WTC11 (cell line): Measurements from ENCODE around the gene ZNF253. TPM values are rescaled to one million over a fixed set of nuclear protein-coding genes. Genes with fewer than 3 reads are reported as not detected.
"Not testable (repeated sequence)": the region's sequence is repeated elsewhere in the genome, so short reads cannot be mapped to it uniquely, and the experiment has no call there.

Experiments
- ATAC-seq: fragments of 200-7000 bp; cut with Tn5 transposase; 2 replicates; pipeline ENCODE4 v1.10.0; 2021; ENCODE audit warnings: mild to moderate bottlenecking, moderate library complexity
- CTCF ChIA-PET: fragments of 300-600 bp; sonication (Branson Sonifier 250); formaldehyde crosslinking; loops from one replicate; lab custom pipeline; 2021; ENCODE audit warnings: antibody characterized with exemption; lab: Charles Lee
- POLR2A ChIA-PET: fragments of 350-600 bp; sonication (Branson Sonifier 250); formaldehyde crosslinking; loops from one replicate; lab custom pipeline; 2021; ENCODE audit warnings: antibody characterized with exemption; lab: Charles Lee
- DNase-seq: peaks from one replicate; pipeline ENCODE4 v3.0.0; 2021; ENCODE audit warnings: low spot score
- H3K27ac Mint-ChIP-seq: 2 replicates; pipeline ENCODE4 v1.8.0; 2021; ENCODE audit warnings: mixed read lengths
- H3K27me3 Mint-ChIP-seq: 2 replicates; pipeline ENCODE4 v1.8.0; 2021; ENCODE audit warnings: low read depth, mild to moderate bottlenecking, moderate library complexity, mixed read lengths
- H3K36me3 Mint-ChIP-seq: 2 replicates; pipeline ENCODE4 v1.8.0; 2021; ENCODE audit warnings: mixed read lengths
- H3K4me1 Mint-ChIP-seq: 2 replicates; pipeline ENCODE4 v1.8.0; 2022; ENCODE audit warnings: mixed read lengths
- H3K4me3 Mint-ChIP-seq: 2 replicates; pipeline ENCODE4 v1.8.0; 2021; ENCODE audit warnings: mild to moderate bottlenecking, moderate library complexity, mixed read lengths
- H3K9me3 Mint-ChIP-seq: 2 replicates; pipeline ENCODE4 v1.8.0; 2021; ENCODE audit warnings: mixed read lengths
- ARID4B ChIP-seq: sonication (generic); formaldehyde crosslinking; IDR thresholded peaks from 2 replicates; pipeline ENCODE4 v1.8.0; 2023; ENCODE audit warnings: missing genetic modification reagents, mild to moderate bottlenecking, borderline replicate concordance
- ATF6 ChIP-seq: sonication (generic); formaldehyde crosslinking; IDR thresholded peaks from 2 replicates; pipeline ENCODE4 v1.8.1; 2023; ENCODE audit warnings: mild to moderate bottlenecking, missing genetic modification reagents
- CREM ChIP-seq: sonication (generic); formaldehyde crosslinking; IDR thresholded peaks from 2 replicates; pipeline ENCODE4 v1.8.1; 2022; ENCODE audit warnings: mild to moderate bottlenecking, missing genetic modification reagents, moderate library complexity
- CTCF ChIP-seq: fragments of 200-600 bp; IDR thresholded peaks from 2 replicates; pipeline ENCODE4 v1.8.0; 2022; ENCODE audit warnings: antibody characterized with exemption
- ELF4 ChIP-seq: sonication (generic); formaldehyde crosslinking; IDR thresholded peaks from 2 replicates; pipeline ENCODE4 v1.8.1; 2022; ENCODE audit warnings: low read depth, mild to moderate bottlenecking, moderate library complexity, missing genetic modification reagents
- ETV6 ChIP-seq: sonication (generic); formaldehyde crosslinking; IDR thresholded peaks from 2 replicates; pipeline ENCODE4 v1.8.1; 2022; ENCODE audit warnings: mild to moderate bottlenecking, missing genetic modification reagents
- FOXP1 ChIP-seq: sonication (generic); formaldehyde crosslinking; IDR thresholded peaks from 2 replicates; pipeline ENCODE4 v1.8.0; 2022; ENCODE audit warnings: missing genetic modification reagents, mild to moderate bottlenecking, moderate library complexity, borderline replicate concordance
- IRF1 ChIP-seq: sonication (generic); formaldehyde crosslinking; IDR thresholded peaks from 2 replicates; pipeline ENCODE4 v1.8.0; 2023; ENCODE audit warnings: missing genetic modification reagents
- IRF2 ChIP-seq: sonication (generic); formaldehyde crosslinking; IDR thresholded peaks from 2 replicates; pipeline ENCODE4 v1.8.0; 2022; ENCODE audit warnings: low read depth, missing genetic modification reagents, borderline replicate concordance
- MLX ChIP-seq: sonication (generic); formaldehyde crosslinking; IDR thresholded peaks from 2 replicates; pipeline ENCODE4 v1.8.1; 2023; ENCODE audit warnings: mild to moderate bottlenecking, missing genetic modification reagents, moderate library complexity
- MYBL2 ChIP-seq: sonication (generic); formaldehyde crosslinking; IDR thresholded peaks from 2 replicates; pipeline ENCODE4 v1.8.1; 2023; ENCODE audit warnings: mild to moderate bottlenecking, moderate library complexity, missing genetic modification reagents
- NFE2L1 ChIP-seq: sonication (generic); formaldehyde crosslinking; IDR thresholded peaks from 2 replicates; pipeline ENCODE4 v1.8.1; 2023; ENCODE audit warnings: missing genetic modification reagents
- OVOL2 ChIP-seq: fragments of 250-450 bp; sonication (Bioruptor Pico); IDR thresholded peaks from 2 replicates; pipeline ENCODE4 v1.9.0; 2021; ENCODE audit warnings: mild to moderate bottlenecking, borderline replicate concordance
- TEAD1 ChIP-seq: sonication (generic); formaldehyde crosslinking; IDR thresholded peaks from 2 replicates; pipeline ENCODE4 v1.8.0; 2022; ENCODE audit warnings: mild to moderate bottlenecking, missing genetic modification reagents
- ZBTB43 ChIP-seq: sonication (generic); formaldehyde crosslinking; IDR thresholded peaks from 2 replicates; pipeline ENCODE4 v1.8.1; 2023; ENCODE audit warnings: mild to moderate bottlenecking, missing genetic modification reagents
- ZMAT4 ChIP-seq: fragments of 250-450 bp; sonication (Bioruptor Pico); IDR thresholded peaks from 2 replicates; pipeline ENCODE4 v1.9.0; 2021; ENCODE audit warnings: mild to moderate bottlenecking
- ZNF263 ChIP-seq: sonication (generic); formaldehyde crosslinking; IDR thresholded peaks from 2 replicates; pipeline ENCODE4 v1.8.1; 2022; ENCODE audit warnings: low read depth, mild to moderate bottlenecking, moderate library complexity, missing genetic modification reagents
- ZNF423 ChIP-seq: fragments of 250-450 bp; sonication (Bioruptor Pico); IDR thresholded peaks from 2 replicates; pipeline ENCODE4 v2.1.2; 2022; ENCODE audit warnings: mild to moderate bottlenecking, moderate library complexity
- total RNA-seq: library from RNA; stranded (reverse); gene quantifications from 3 replicates; pipeline ENCODE4 v1.2.3, GENCODE V29; 2021

ZNF253 gene
- total RNA-seq, 1 experiment from 2014 or later = 43.6 TPM

- H3K4me1 Mint-ChIP-seq = no peaks in the 10 kb centered on the region
- ATAC-seq (no peak), DNase-seq (no peak)
- POLR2A ChIA-PET = no interaction called here
- no peak overlapping the region for H3K27ac Mint-ChIP-seq
- H3K9me3 Mint-ChIP-seq = no peaks in the 10 kb centered on the region
- H3K27me3 Mint-ChIP-seq = no peaks in the 10 kb centered on the region
- CTCF ChIA-PET = interaction anchor here (0.7 kb wide), 1 partner anchor 158 kb away, joined by 3 read pairs; no protein-coding TSS in a partner anchor
- peaks cover 5% of the 10 kb centered on the region; the same call in 1 of the 2 replicates for H3K36me3 Mint-ChIP-seq
- no peak for TF ChIP-seq MYBL2
- TF ChIP-seq ZMAT4 (CRISPR knock-in tag) = no peak
- no peak for TF ChIP-seq CTCF
- no peak for TF ChIP-seq ATF6 (CRISPR knock-in tag)
- TF ChIP-seq IRF1 (CRISPR knock-in tag) = no peak
- no peak for TF ChIP-seq OVOL2 (CRISPR knock-in tag)
- H3K4me3 Mint-ChIP-seq = no peak overlapping the region
Measured at GRCh38 chr19:19849056-19849455, 16.6 kb upstream of the ZNF253 start.

- DNase-seq, H3K4me1 Mint-ChIP-seq, H3K27me3 Mint-ChIP-seq, ATAC-seq, H3K27ac Mint-ChIP-seq, H3K9me3 Mint-ChIP-seq, H3K4me3 Mint-ChIP-seq: not testable (repeated sequence)
- POLR2A ChIA-PET = interaction anchor here (0.8 kb wide), 1 partner anchor 49 kb away, joined by 3 read pairs; the partner anchor contains the start of gene ZNF93
- H3K36me3 Mint-ChIP-seq = peaks cover 12% of the 10 kb centered on the region
- CTCF ChIA-PET = interaction anchor here (0.6 kb wide), 1 partner anchor 79 kb away, joined by 3 read pairs; no protein-coding TSS in a partner anchor
Measured at GRCh38 chr19:19851740-19852139, 13.9 kb upstream of the ZNF253 start.

- Mint-ChIP-seq H3K4me3 (peak overlapping the region; percentile 27; the same call in 1 of the 2 replicates), H3K4me1 (peaks cover 19% of the 10 kb centered on the region), H3K27me3 (no peaks in the 10 kb centered on the region), H3K27ac (no peak overlapping the region; the same call in 1 of the 2 replicates), H3K36me3 (peaks cover 34% of the 10 kb centered on the region), H3K9me3 (no peaks in the 10 kb centered on the region)
- no peak for DNase-seq
- no peak for ATAC-seq
- ChIA-PET POLR2A (interaction anchor here (0.6 kb wide), 1 partner anchor 294 kb away, joined by 3 read pairs; no protein-coding TSS in a partner anchor), CTCF (no interaction called here)
- TF ChIP-seq ETV6 (no peak), TEAD1 (CRISPR knock-in tag) (no peak), OVOL2 (CRISPR knock-in tag) (no peak), ZBTB43 (CRISPR knock-in tag) (no peak), IRF2 (CRISPR knock-in tag) (no peak), ARID4B (CRISPR knock-in tag) (no peak), NFE2L1 (CRISPR knock-in tag) (no peak), FOXP1 (CRISPR knock-in tag) (no peak), ELF4 (CRISPR knock-in tag) (no peak), CREM (no peak), MLX (no peak), ZNF263 (no peak), ZNF423 (CRISPR knock-in tag) (no peak)
Measured at GRCh38 chr19:19858751-19859150, 6.9 kb upstream of the ZNF253 start.
